Mesenchymal stem cell (in vitro differentiated cells and primary cell): ENCODE results near the gene PCP4.

ENCODE experiments used
- DNase-seq: peaks from one replicate; pipeline ENCODE4 v3.0.0-alpha.2; 2013
- H2AFZ ChIP-seq: one replicate; pipeline ENCODE4 v1.6.1; 2013; ENCODE audit warnings: low read depth, mild to moderate bottlenecking, control low read depth, inconsistent platforms, low read length, moderate library complexity
- H2AK5ac ChIP-seq: 2 replicates; pipeline ENCODE4 v1.6.1; 2013; ENCODE audit warnings: low read length, moderate library complexity, mild to moderate bottlenecking, inconsistent platforms; ENCODE audit not compliant: severe bottlenecking
- H2BK120ac ChIP-seq: one replicate; pipeline ENCODE4 v1.6.1; 2013; ENCODE audit warnings: low read depth, mild to moderate bottlenecking, inconsistent platforms, low read length, moderate library complexity
- H2BK12ac ChIP-seq, 2 experiments: one replicate each; pipeline ENCODE4 v1.6.1; 2013; ENCODE audit warnings: inconsistent platforms in 2 of 2, low read length in 2 of 2, mild to moderate bottlenecking in 2 of 2, moderate library complexity in 2 of 2, control low read depth in 1 of 2
- H2BK15ac ChIP-seq: one replicate; pipeline ENCODE4 v1.6.1; 2013; ENCODE audit warnings: mild to moderate bottlenecking, low read depth, inconsistent platforms; ENCODE audit not compliant: poor library complexity, severe bottlenecking
- H2BK5ac ChIP-seq: 2 replicates; pipeline ENCODE4 v1.6.1; 2013; ENCODE audit warnings: low read depth, mild to moderate bottlenecking, low read length, control low read depth, inconsistent platforms; ENCODE audit not compliant: poor library complexity, severe bottlenecking
- H3K14ac ChIP-seq, 2 experiments: one replicate each; pipeline ENCODE4 v1.6.1; 2013; ENCODE audit warnings: inconsistent platforms in 2 of 2, low read length in 2 of 2, control low read depth in 1 of 2, mild to moderate bottlenecking in 1 of 2, moderate library complexity in 1 of 2
- H3K18ac ChIP-seq, 2 experiments: one replicate each; pipeline ENCODE4 v1.6.1; 2013; ENCODE audit warnings: inconsistent platforms in 2 of 2, low read length in 2 of 2, control low read depth in 1 of 2, low read depth in 1 of 2, mild to moderate bottlenecking in 1 of 2
- H3K23ac ChIP-seq, 2 experiments: one replicate each; pipeline ENCODE4 v1.6.1; 2013; ENCODE audit warnings: inconsistent platforms in 2 of 2, low read length in 2 of 2, mild to moderate bottlenecking in 2 of 2, moderate library complexity in 2 of 2, control low read depth in 1 of 2
- H3K27ac ChIP-seq: 2 replicates; pipeline ENCODE4 v1.5.1; 2013; ENCODE audit warnings: mild to moderate bottlenecking, moderate library complexity, low read length, control low read depth, inconsistent platforms; ENCODE audit not compliant: poor library complexity, severe bottlenecking
- H3K27me3 ChIP-seq, 2 experiments: 2 replicates each; pipeline versions ENCODE4 v1.6.1 to v1.7.0; 2013; ENCODE audit warnings: low read length in 2 of 2, mild to moderate bottlenecking in 2 of 2, moderate library complexity in 2 of 2, control low read depth in 1 of 2, inconsistent platforms in 1 of 2; ENCODE audit not compliant: control insufficient read depth in 1 of 2, insufficient read depth in 1 of 2
- H3K36me3 ChIP-seq, 2 experiments: 2 replicates each; pipeline versions ENCODE4 v1.6.1 to v1.7.0; 2013; ENCODE audit warnings: low read length in 2 of 2, control low read depth in 1 of 2, inconsistent platforms in 1 of 2, low read depth in 1 of 2, mild to moderate bottlenecking in 1 of 2; ENCODE audit not compliant: insufficient read depth in 2 of 2, control insufficient read depth in 1 of 2
- H3K4ac ChIP-seq, 2 experiments: one replicate each; pipeline ENCODE4 v1.6.1; 2013; ENCODE audit warnings: inconsistent platforms in 2 of 2, low read length in 2 of 2, mild to moderate bottlenecking in 2 of 2, moderate library complexity in 2 of 2, control low read depth in 1 of 2, low read depth in 1 of 2
- H3K4me1 ChIP-seq: 2 replicates; pipeline ENCODE4 v1.6.1; 2013; ENCODE audit warnings: low read depth, low read length, control low read depth; ENCODE audit not compliant: control insufficient read depth, insufficient read depth
- H3K4me2 ChIP-seq: 2 replicates; pipeline ENCODE4 v1.6.1; 2013; ENCODE audit warnings: low read length, mild to moderate bottlenecking, inconsistent platforms; ENCODE audit not compliant: poor library complexity, severe bottlenecking
- H3K4me3 ChIP-seq, 2 experiments: 2 replicates each; pipeline versions ENCODE4 v1.5.1 to v1.7.0; 2013; ENCODE audit warnings: low read length in 2 of 2, mild to moderate bottlenecking in 2 of 2, control low read depth in 1 of 2, low read depth in 1 of 2; ENCODE audit not compliant: insufficient read depth in 1 of 2
- H3K79me1 ChIP-seq: replicated peaks from 2 replicates; pipeline ENCODE4 v1.6.1; 2013; ENCODE audit warnings: mild to moderate bottlenecking, control low read depth, low read length, inconsistent platforms; ENCODE audit not compliant: poor library complexity, severe bottlenecking
- H3K9ac ChIP-seq: 2 replicates; pipeline ENCODE4 v1.7.0; 2013; ENCODE audit warnings: mild to moderate bottlenecking, low read length, moderate library complexity
- H3K9me3 ChIP-seq: 2 replicates; pipeline ENCODE4 v1.7.0; 2013; ENCODE audit warnings: mild to moderate bottlenecking, low read length; ENCODE audit not compliant: control insufficient read depth
- H4K8ac ChIP-seq: one replicate; pipeline ENCODE4 v1.6.1; 2013; ENCODE audit warnings: inconsistent platforms, mild to moderate bottlenecking, low read length, moderate library complexity
- H4K91ac ChIP-seq: one replicate; pipeline ENCODE4 v1.6.1; 2013; ENCODE audit warnings: mild to moderate bottlenecking, low read length, inconsistent platforms
- WGBS: methylation state at CpG from one replicate; pipeline ENCODE4 v1.1.7; 2013; ENCODE audit warnings: mixed read lengths; 5-methylcytosine and 5-hydroxymethylcytosine counted together

PCP4 gene

DNA sequence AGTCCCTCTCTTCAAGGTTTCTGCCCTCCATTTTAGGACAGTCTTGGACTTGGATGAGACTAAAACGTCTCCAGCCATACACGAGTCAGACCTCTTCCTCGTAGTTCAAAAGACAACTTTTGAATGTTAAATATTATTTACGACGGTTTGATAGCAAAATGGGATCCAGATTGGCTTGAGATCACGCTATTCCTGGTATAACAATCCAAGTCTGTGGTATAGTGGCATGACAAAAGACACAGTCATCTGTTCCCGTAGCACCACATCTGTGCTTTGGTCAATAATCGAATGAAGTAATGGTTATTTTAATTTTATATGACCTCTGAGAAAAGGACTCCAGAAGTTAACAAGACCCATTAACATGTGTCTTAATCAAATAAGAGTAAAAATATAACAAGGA, 7.0 kb downstream of the PCP4 start:
- Histone ChIP-seq H3K18ac (no peak overlapping the region), H3K9ac (no peak overlapping the region), H2AFZ (no peak overlapping the region), H3K4me1 (no peaks in the 10 kb centered on the region), H2BK5ac (no peak overlapping the region), H3K36me3 (no peaks in the 10 kb centered on the region), H2BK12ac (no peak overlapping the region), H3K4me3 (no peak overlapping the region), H3K4ac (no peak overlapping the region), H2AK5ac (no peak overlapping the region), H4K8ac (no peak overlapping the region), H3K14ac (no peak overlapping the region), H3K79me1 (no peaks in the 10 kb centered on the region), H3K27me3 (no peaks in the 10 kb centered on the region), H3K27ac (no peak overlapping the region), H3K9me3 (no peaks in the 10 kb centered on the region), H4K91ac (no peak overlapping the region), H2BK15ac (no peak overlapping the region), H3K23ac (no peak overlapping the region), H3K4me2 (no peak overlapping the region), H2BK120ac (no peak overlapping the region)
- no peak for DNase-seq
- WGBS: 79% methylated on average over 6 of the region's 8 CpGs

DNA sequence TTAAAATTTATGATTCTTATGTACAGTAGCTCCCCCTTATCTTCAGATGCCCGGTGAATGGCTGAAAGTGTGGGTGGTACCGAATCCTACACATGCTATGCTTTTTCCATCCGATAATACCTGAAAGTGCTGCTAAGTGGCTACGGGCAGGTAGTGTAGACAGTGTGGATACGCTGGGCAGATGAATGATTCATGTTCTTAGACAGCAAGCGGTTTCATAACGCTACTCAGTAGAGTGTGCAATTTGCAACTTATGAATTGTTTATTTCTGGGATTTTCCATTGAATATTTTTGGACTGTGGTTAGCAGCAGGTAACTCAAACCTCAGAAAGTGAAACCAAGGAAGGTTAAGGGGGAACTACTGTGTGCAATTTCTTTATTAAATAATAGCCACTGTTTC, 7.5 kb downstream of the PCP4 start:
- no peaks in the 10 kb centered on the region for H3K36me3 ChIP-seq
- H2BK120ac ChIP-seq: no peak overlapping the region
- H2BK15ac ChIP-seq: no peak overlapping the region
- H3K23ac ChIP-seq: no peak overlapping the region
- H2AFZ ChIP-seq: no peak overlapping the region
- no peak overlapping the region for H4K91ac ChIP-seq
- no peak overlapping the region for H3K9ac ChIP-seq
- H3K4ac ChIP-seq: no peak overlapping the region
- 83% methylated on average over 7 of the region's 7 CpGs for WGBS
- H3K4me1 ChIP-seq: no peaks in the 10 kb centered on the region
- no peak for DNase-seq
- H3K9me3 ChIP-seq: no peaks in the 10 kb centered on the region
- H3K79me1 ChIP-seq: no peaks in the 10 kb centered on the region
- H3K14ac ChIP-seq: no peak overlapping the region
- H2AK5ac ChIP-seq: no peak overlapping the region
- H3K18ac ChIP-seq: no peak overlapping the region
- no peak overlapping the region for H2BK12ac ChIP-seq
- H4K8ac ChIP-seq: no peak overlapping the region
- H3K4me3 ChIP-seq: no peak overlapping the region
- no peak overlapping the region for H2BK5ac ChIP-seq
- no peak overlapping the region for H3K4me2 ChIP-seq
- H3K27ac ChIP-seq: no peak overlapping the region
- H3K27me3 ChIP-seq: no peaks in the 10 kb centered on the region

DNA sequence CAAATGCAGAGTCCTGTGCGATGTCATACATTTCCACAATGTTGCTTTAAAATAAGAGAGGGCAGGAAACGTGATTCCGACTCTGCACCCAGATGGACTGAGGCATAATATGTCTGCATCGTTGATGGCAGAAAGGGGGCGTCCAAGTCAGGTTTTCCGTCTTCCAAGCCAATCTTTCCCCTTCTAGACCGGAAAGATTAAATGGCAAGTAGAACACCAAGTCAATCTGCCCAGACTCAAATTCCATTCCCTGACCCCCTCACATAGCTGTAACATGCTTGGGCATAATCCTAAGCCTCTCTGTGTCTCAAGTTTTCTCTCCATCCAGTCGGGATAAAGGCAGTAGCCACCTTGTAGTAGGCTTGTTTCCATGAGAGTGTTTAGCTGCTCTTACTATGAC, 14.4 kb downstream of the PCP4 start:
- H3K4me1 ChIP-seq: no peaks in the 10 kb centered on the region
- no peaks in the 10 kb centered on the region for H3K27me3 ChIP-seq
- no peaks in the 10 kb centered on the region for H3K9me3 ChIP-seq
- H3K14ac ChIP-seq: no peak overlapping the region
- no peak overlapping the region for H4K91ac ChIP-seq
- no peak overlapping the region for H2BK5ac ChIP-seq
- H3K4me2 ChIP-seq: no peak overlapping the region
- H3K36me3 ChIP-seq: no peaks in the 10 kb centered on the region
- DNase-seq: no peak
- no peak overlapping the region for H2AFZ ChIP-seq
- no peak overlapping the region for H3K23ac ChIP-seq
- 75% methylated on average over 8 of the region's 8 CpGs for whole genome bisulfite sequencing
- no peak overlapping the region for H2BK12ac ChIP-seq
- H3K18ac ChIP-seq: no peak overlapping the region
- no peak overlapping the region for H2AK5ac ChIP-seq
- H3K79me1 ChIP-seq: no peaks in the 10 kb centered on the region
- no peak overlapping the region for H3K4me3 ChIP-seq
- H4K8ac ChIP-seq: no peak overlapping the region
- no peak overlapping the region for H3K4ac ChIP-seq
- no peak overlapping the region for H2BK120ac ChIP-seq
- H3K9ac ChIP-seq: no peak overlapping the region
- H3K27ac ChIP-seq: no peak overlapping the region
- no peak overlapping the region for H2BK15ac ChIP-seq

DNA sequence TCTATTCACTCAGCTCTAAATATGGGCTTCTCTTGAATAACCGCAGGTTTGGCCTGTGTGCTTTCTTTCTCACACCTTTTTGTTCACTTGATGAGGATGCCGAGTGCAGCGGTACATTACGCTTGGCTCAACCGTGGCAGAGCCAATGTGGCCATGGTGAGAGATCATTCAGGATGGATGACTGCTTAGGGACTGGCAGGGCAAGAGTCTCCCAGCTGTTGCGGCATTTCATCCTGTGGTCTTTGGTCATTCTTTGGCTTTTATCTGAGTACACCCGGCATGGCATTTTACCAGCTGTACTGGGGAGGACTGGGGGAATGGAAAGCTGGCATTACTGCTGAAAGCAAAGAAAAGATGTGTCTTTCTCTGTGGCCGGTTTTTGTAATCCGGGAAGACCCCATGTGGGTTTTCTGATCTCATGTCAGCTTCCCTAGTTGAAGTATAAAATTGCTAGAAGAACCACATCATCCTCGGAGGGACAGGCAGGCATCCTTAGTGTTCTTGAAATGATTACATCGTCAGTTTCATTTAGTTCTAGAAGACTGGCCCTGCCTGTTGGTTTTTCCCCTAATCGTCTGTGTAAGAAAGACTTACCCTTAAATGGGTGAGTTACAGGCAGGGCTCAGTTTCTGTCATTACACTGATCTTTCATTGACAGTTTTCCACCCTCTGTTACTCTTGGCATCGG, 15.1 kb downstream of the PCP4 start:
- no peak overlapping the region for H4K8ac ChIP-seq
- H3K4me1 ChIP-seq: no peaks in the 10 kb centered on the region
- no peak overlapping the region for H2BK5ac ChIP-seq
- no peak overlapping the region for H2AFZ ChIP-seq
- H4K91ac ChIP-seq: no peak overlapping the region
- H3K18ac ChIP-seq: no peak overlapping the region
- H3K36me3 ChIP-seq: no peaks in the 10 kb centered on the region
- no peak overlapping the region for H3K14ac ChIP-seq
- no peaks in the 10 kb centered on the region for H3K27me3 ChIP-seq
- no peak overlapping the region for H3K4me3 ChIP-seq
- H2BK120ac ChIP-seq: no peak overlapping the region
- H2BK15ac ChIP-seq: no peak overlapping the region
- no peak for DNase-seq
- H3K9me3 ChIP-seq: no peaks in the 10 kb centered on the region
- H3K4me2 ChIP-seq: no peak overlapping the region
- no peak overlapping the region for H2AK5ac ChIP-seq
- 86% methylated on average over 13 of the region's 13 CpGs for WGBS
- H3K79me1 ChIP-seq: no peaks in the 10 kb centered on the region
- H3K4ac ChIP-seq: no peak overlapping the region
- H2BK12ac ChIP-seq: no peak overlapping the region
- no peak overlapping the region for H3K27ac ChIP-seq
- no peak overlapping the region for H3K23ac ChIP-seq
- no peak overlapping the region for H3K9ac ChIP-seq
